ENCODE measurements around the gene TCAP.

TCAP gene

DNA sequence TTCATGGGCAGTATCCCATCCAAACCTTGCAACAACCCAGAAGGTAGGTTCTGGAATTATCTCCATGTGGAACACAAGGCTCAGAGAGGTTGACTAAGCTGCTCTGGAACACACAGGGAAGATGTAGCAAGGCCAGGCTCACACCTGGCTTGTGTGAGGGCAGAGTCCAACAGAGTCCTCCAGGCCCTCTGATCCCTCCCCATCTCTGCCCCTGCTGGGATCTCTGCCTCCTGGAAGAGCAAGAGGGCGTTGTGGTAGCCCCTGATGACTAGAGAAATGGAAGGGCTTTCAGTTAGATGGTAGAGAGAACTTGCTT lies 45.4 kb upstream of the TCAP start:
- Histone ChIP-seq H3K4me3 (no peak overlapping the region), H3K27ac (no peak overlapping the region)
- TF ChIP-seq, protein P1, sequence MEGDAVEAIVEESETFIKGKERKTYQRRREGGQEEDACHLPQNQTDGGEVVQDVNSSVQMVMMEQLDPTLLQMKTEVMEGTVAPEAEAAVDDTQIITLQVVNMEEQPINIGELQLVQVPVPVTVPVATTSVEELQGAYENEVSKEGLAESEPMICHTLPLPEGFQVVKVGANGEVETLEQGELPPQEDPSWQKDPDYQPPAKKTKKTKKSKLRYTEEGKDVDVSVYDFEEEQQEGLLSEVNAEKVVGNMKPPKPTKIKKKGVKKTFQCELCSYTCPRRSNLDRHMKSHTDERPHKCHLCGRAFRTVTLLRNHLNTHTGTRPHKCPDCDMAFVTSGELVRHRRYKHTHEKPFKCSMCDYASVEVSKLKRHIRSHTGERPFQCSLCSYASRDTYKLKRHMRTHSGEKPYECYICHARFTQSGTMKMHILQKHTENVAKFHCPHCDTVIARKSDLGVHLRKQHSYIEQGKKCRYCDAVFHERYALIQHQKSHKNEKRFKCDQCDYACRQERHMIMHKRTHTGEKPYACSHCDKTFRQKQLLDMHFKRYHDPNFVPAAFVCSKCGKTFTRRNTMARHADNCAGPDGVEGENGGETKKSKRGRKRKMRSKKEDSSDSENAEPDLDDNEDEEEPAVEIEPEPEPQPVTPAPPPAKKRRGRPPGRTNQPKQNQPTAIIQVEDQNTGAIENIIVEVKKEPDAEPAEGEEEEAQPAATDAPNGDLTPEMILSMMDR (IDR thresholded peaks at IDR 0.05): no peak
- no peak for DNase-seq (ENCODE audit: low spot score)

DNA sequence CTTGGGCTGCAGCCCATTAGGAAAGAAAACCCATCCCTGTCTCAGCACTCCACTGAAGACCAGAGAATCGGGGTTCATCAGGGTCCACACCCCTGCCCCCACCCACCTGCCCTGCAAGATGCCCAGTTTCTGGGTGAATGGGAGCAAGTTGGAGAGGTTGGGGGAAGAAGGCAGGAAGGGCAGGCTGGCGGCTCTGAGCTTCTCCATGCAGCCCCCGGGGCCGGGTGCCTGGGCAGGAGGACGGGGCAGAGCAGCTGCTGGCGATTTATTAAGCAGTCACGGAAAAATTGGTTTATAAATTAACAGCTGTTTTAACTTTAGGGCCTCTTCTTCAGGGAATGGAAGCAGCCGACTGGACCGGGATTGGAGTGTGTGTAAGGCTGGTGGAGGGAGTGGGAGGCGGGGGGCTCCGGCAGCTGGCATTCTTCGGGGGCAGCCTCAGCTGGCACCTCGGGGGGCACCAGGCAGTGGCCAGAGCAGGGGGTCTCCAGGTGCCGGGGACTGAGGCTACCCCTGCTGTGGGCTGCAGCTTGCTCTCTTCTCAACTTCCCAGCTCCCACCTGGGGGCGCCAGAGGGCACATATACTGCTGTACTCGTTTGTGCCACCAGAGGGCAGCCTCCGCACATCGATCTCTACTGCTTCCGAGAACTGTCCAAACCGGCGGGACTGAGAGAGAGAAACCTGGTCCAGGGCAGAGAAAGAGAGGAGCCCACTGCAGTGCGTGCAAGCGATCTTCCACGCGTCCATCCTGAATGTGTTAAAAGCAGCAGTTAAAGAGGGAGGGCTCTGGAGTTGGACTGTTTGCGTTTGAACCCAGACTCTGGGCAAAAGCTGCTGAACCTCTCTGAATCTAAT lies 43.4 kb upstream of the TCAP start:
- H3K27ac ChIP-seq: no peak overlapping the region
- TF ChIP-seq, protein P1 (IDR thresholded peaks at IDR 0.05): peak; percentile 96
- H3K4me3 ChIP-seq: no peak overlapping the region
- peak; percentile 86 for DNase-seq (ENCODE audit: low spot score)

DNA sequence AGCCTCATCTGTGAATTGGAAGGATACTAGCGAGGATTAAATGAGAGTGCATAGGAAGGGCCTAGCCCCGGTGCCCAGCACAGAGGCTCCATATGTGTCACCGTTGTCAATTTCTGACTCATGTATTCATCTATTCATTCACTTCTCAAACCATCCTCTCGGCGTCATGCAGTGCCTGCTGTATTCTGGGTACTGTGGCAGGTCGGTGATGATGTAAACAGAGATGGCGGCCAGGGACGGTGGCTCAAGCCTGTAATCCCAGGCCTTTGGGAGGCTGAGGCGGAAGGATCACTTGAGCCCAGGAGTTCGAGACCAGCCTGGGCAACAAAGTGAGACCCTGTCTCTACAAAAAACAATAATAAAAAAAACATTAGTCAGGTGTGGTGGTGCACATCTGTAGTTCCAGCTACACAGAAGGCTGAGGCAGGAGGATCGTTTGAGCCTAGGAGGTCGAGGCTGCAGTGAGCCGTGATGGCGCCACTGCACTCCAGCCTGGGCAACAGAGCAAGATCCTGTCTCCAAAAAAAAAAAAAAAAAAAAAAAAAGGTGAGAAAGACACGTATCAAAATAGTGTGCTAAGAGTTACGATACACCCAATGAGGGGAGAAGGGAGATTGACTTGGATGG lies 42.7 kb upstream of the TCAP start:
- no peak for DNase-seq (ENCODE audit: low spot score)
- H3K4me3 ChIP-seq: no peak overlapping the region
- TF ChIP-seq, protein P1 (IDR thresholded peaks at IDR 0.05): no peak
- no peak overlapping the region for H3K27ac ChIP-seq

DNA sequence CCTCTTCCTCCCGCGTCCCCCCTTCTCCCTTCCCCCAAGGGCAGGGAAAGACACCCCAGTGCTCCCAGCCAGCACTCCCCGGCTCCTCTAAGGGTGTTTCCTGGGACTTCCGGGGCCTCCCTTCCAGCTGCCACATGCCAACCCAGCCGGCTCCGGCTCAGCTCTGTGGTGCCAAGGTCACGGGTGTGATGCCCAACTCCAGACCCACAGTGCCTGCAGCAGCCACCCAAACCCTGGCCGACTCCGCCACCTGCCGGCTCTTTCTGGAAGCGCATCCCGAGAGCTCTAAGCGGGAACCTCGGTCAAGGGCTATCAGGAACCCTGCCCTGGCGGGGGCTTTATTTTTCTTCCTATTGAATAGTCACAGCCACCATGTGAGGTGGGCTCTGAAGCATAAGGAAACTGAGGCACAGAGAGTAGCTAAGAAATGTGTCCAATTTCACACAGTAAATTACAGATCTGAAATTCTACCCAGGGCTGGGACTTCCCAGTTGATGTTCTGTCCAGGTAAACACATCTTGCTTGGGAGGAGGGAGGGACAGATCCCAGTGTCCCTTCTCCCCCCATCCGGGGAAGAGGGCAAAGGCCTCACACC lies 41.7 kb upstream of the TCAP start:
- TF ChIP-seq, protein P1 (IDR thresholded peaks at IDR 0.05): peak; percentile 78
- no peak overlapping the region for H3K4me3 ChIP-seq
- no peak overlapping the region for H3K27ac ChIP-seq
- peak; percentile 85 for DNase-seq (ENCODE audit: low spot score)

DNA sequence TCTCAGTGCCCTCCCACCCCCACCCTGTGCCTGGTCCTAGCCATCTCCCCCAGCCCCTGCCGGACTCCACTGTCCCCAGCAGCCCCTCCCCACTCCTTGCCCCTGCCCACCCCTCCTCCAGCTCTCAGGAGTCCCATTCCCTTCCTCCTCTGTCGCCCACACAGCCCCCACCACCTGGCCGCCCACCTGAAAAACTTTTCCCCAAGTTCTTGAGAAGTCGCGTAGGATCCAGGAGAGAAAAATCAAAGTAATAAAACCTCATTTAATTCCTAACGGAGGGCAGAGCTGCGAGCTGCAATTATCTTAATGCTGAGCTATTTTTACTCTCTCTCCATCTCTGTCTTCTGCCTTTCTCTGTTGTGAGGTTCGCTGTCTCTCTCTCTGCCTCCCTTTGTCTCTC lies 40.8 kb upstream of the TCAP start:
- Histone ChIP-seq H3K4me3 (no peak overlapping the region), H3K27ac (no peak overlapping the region)
- TF ChIP-seq, protein P1 (IDR thresholded peaks at IDR 0.05): no peak
- DNase-seq (ENCODE audit: low spot score): no peak

DNA sequence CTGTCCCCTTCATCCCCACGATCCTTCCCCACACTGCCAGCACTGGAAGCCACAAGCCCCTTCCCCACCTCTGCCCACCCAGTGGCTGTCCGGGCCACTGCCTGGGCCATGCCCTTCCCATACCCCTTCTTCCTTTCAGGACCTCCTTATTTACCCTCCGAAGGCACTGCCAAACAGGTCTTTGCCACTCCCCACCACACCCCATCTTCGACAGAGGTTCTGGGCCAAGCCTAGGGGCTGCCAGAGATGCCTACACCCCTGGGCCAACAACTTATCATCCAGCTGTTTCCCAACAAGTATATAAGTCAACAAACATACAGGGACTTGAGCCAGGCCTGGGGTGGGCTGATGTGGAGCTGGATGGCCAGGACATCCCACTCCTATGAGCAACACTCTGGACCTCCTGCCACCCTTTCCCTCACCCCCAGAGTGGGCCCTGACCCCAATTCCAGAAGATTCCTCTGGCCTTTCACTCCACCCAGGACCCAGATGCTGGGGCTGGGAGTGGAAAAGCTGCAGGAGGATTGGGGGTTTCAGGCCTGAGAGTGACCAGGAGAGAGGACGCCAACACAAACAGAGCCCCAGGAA lies 39.9 kb upstream of the TCAP start:
- no peak overlapping the region for H3K4me3 ChIP-seq
- no peak overlapping the region for H3K27ac ChIP-seq
- TF ChIP-seq, protein P1 (IDR thresholded peaks at IDR 0.05): no peak
- DNase-seq (ENCODE audit: low spot score): no peak

All from coronary artery (tissue), 2 donors.